OCI-LY7 (cell line): ENCODE results near the gene CBX8. TPM values are rescaled to one million over a fixed set of nuclear protein-coding genes. Genes with fewer than 3 reads are reported as not detected.
A peak's percentile ranks its signal among the peaks of the same experiment; 100 is the strongest.

Experiments
- BruUV-seq: library from RNA; stranded (reverse); fragments of 400-500 nt; replicated peaks from 2 replicates; lab custom pipeline; 2021; lab: Mats Ljungman, UMichigan
- CTCF ChIA-PET: fragments of 300-600 bp; sonication (Branson Sonifier 250); formaldehyde crosslinking; loops from one replicate; lab custom pipeline; 2022; ENCODE audit warnings: antibody characterized with exemption; ENCODE audit not compliant: unreplicated experiment; lab: Charles Lee
- POLR2A ChIA-PET: fragments of 300-600 bp; sonication (Branson Sonifier 250); formaldehyde crosslinking; loops from one replicate; lab custom pipeline; 2022; ENCODE audit warnings: antibody characterized with exemption; lab: Charles Lee
- DNase-seq: peaks from one replicate; pipeline ENCODE4 v3.0.0-alpha.2; 2015; ENCODE audit warnings: low spot score
- H2AFZ ChIP-seq: fragments of 200-600 bp; sonication (generic), shearing (Covaris generic); 2 replicates; pipeline ENCODE4 v1.6.1; 2014; ENCODE audit warnings: mild to moderate bottlenecking, antibody characterized with exemption, low read length, moderate library complexity
- H3K27ac ChIP-seq: fragments of 200-600 bp; sonication (generic); 2 replicates; pipeline ENCODE4 v1.5.1; 2014; ENCODE audit warnings: mixed run types, low read depth, mild to moderate bottlenecking, moderate library complexity, low read length, inconsistent platforms; ENCODE audit not compliant: poor library complexity, severe bottlenecking
- H3K36me3 ChIP-seq: fragments of 200-600 bp; sonication (generic); 2 replicates; pipeline ENCODE4 v1.6.1; 2014; ENCODE audit warnings: mild to moderate bottlenecking, antibody characterized with exemption, low read length, moderate library complexity, mixed read lengths; ENCODE audit not compliant: insufficient read depth
- H3K4me1 ChIP-seq: fragments of 200-600 bp; sonication (generic); 2 replicates; pipeline ENCODE4 v1.5.1; 2014; ENCODE audit warnings: mild to moderate bottlenecking, low read length; ENCODE audit not compliant: insufficient read depth, poor library complexity, severe bottlenecking
- H3K4me2 ChIP-seq: fragments of 200-600 bp; sonication (generic); 2 replicates; pipeline ENCODE4 v1.6.1; 2014; ENCODE audit warnings: mild to moderate bottlenecking, low read length
- H3K4me3 ChIP-seq: fragments of 200-600 bp; sonication (generic); 2 replicates; pipeline ENCODE4 v1.5.1; 2014; ENCODE audit warnings: mild to moderate bottlenecking, low read depth, low read length; ENCODE audit not compliant: poor library complexity, severe bottlenecking
- H3K79me2 ChIP-seq: fragments of 200-600 bp; sonication (generic); 2 replicates; pipeline ENCODE4 v1.6.1; 2016; ENCODE audit warnings: low read depth, mild to moderate bottlenecking, low read length, moderate library complexity, mixed read lengths; ENCODE audit not compliant: insufficient read depth
- H3K9me2 ChIP-seq: fragments of 200-600 bp; sonication (generic); 2 replicates; pipeline ENCODE4 v1.6.1; 2016; ENCODE audit warnings: mild to moderate bottlenecking, low read length, mixed read lengths; ENCODE audit not compliant: insufficient read depth
- H3K9me3 ChIP-seq: fragments of 200-600 bp; sonication (generic); 2 replicates; pipeline ENCODE4 v1.6.1; 2014; ENCODE audit warnings: mild to moderate bottlenecking, mixed run types, low read length, mixed read lengths
- H4K20me1 ChIP-seq: fragments of 200-600 bp; sonication (generic); 2 replicates; pipeline ENCODE4 v1.6.1; 2014; ENCODE audit warnings: mild to moderate bottlenecking, antibody characterized with exemption, low read length, moderate library complexity, mixed read lengths; ENCODE audit not compliant: insufficient read depth
- CTCF ChIP-seq: fragments of 200-600 bp; sonication (generic); conservative IDR thresholded peaks from 2 replicates; pipeline ENCODE4 v1.5.1; 2014; ENCODE audit warnings: mild to moderate bottlenecking, antibody characterized with exemption, low read length, moderate library complexity, mixed read lengths
- EZH2phosphoT487 ChIP-seq: fragments of 200-600 bp; sonication (generic); IDR thresholded peaks from 2 replicates; pipeline ENCODE4 v1.6.1; 2018; ENCODE audit warnings: low read depth, borderline replicate concordance, mild to moderate bottlenecking, mixed run types, antibody characterized with exemption, low read length, moderate library complexity, mixed read lengths
- intact Hi-C: fragments of 100-400 bp; cut with micrococcal nuclease; formaldehyde crosslinking; loops from one replicate; pipeline ENCODE4 v1.10.0; 2022; ENCODE audit not compliant: unreplicated experiment
- total RNA-seq, 2 experiments: library from RNA; depleted of rRNA in 1 of 2; stranded (reverse); fragments of >200 nt in 1 of 2; shearing (Covaris generic) in 1 of 2; gene quantifications; 2 replicates each; pipeline ENCODE4 v1.2.3, GENCODE V29; 2014 to 2022

The CBX8 gene
- total RNA-seq, 2 experiments from 2014 or later, result 7.5 to 16.3 TPM

GRCh38 chr17:79815836-79816461 lies 19.1 kb upstream of the CBX8 start:
- Histone ChIP-seq H4K20me1 (no peaks in the 10 kb centered on the region), H3K9me2 (no peaks in the 10 kb centered on the region), H3K27ac (no peak overlapping the region), H3K4me2 (no peak overlapping the region), H3K79me2 (no peaks in the 10 kb centered on the region), H3K4me1 (peaks cover 35% of the 10 kb centered on the region), H2AFZ (no peak overlapping the region), H3K36me3 (no peaks in the 10 kb centered on the region), H3K4me3 (no peak overlapping the region), H3K9me3 (no peaks in the 10 kb centered on the region)
- no TSS peak for BruUV-seq
- DNase-seq, result no peak
- TF ChIP-seq CTCF (no peak), EZH2phosphoT487 (no peak)
- POLR2A ChIA-PET, result no interaction called here
- CTCF ChIA-PET, result interaction anchor here (0.6 kb wide), 1 partner anchor 1654 kb away, joined by 6 read pairs; no protein-coding TSS in a partner anchor
- intact Hi-C loops, result no loop called here

- H2AFZ ChIP-seq, result no peak overlapping the region
Measured at GRCh38 chr17:79814974-79815835, 18.3 kb upstream of the CBX8 start.

More at GRCh38 chr17:79814974-79815835, 18.3 kb upstream of the CBX8 start:
- H4K20me1 ChIP-seq, result no peaks in the 10 kb centered on the region
- no peak overlapping the region for H3K4me3 ChIP-seq
- no peak overlapping the region for H3K4me2 ChIP-seq
- H3K36me3 ChIP-seq, result no peaks in the 10 kb centered on the region
- TF ChIP-seq CTCF, result no peak
- TF ChIP-seq EZH2phosphoT487, result 0 out of 2 replicates have a peak, but pooled peaks have one; percentile 6
- intact Hi-C loops, result no loop called here
- no peaks in the 10 kb centered on the region for H3K9me2 ChIP-seq
- H3K9me3 ChIP-seq, result no peaks in the 10 kb centered on the region
- peaks cover 42% of the 10 kb centered on the region for H3K4me1 ChIP-seq
- ChIA-PET CTCF (no interaction called here), POLR2A (no interaction called here)
- BruUV-seq, result no TSS peak
- no peak for DNase-seq
- no peaks in the 10 kb centered on the region for H3K79me2 ChIP-seq
- H3K27ac ChIP-seq, result no peak overlapping the region
